Lower leg skin (tissue), 3 donors: ENCODE results near the gene NXPH2.

Source experiments
- CTCF ChIP-seq, 3 donors: fragments of 450-650 bp; IDR thresholded peaks; one replicate each; pipeline ENCODE4 v1.5.1; 2016; ENCODE audit warnings: antibody characterized with exemption in 3 of 3, mild to moderate bottlenecking in 3 of 3, moderate library complexity in 2 of 3
- POLR2A ChIP-seq, 2 donors: fragments of 450-650 bp; IDR thresholded peaks; one replicate each; pipeline ENCODE4 v1.6.1; 2016 to 2017; ENCODE audit warnings: antibody characterized with exemption in 2 of 2, mild to moderate bottlenecking in 1 of 2, moderate library complexity in 1 of 2

- no peak for TF ChIP-seq CTCF (IDR thresholded peaks at IDR 0.05)
- no peak for TF ChIP-seq POLR2A (IDR thresholded peaks at IDR 0.05)
These were observed 7.0 kb upstream of the NXPH2 start for GRCh38 chr2:138787053-138787666.
